ENCODE results near the gene HNRNPDL. TPM values are rescaled to one million over a fixed set of nuclear protein-coding genes. Genes with fewer than 3 reads are reported as not detected.
A peak's percentile ranks its signal among the peaks of the same experiment; 100 is the strongest.

The HNRNPDL gene
- total RNA-seq, 2 experiments from 2014 or later = 331 TPM

- POLR2A ChIA-PET = interaction anchor here (0.6 to 1.9 kb wide), 4 partner anchors 9 to 909 kb away, joined by 3 to 6 read pairs (median 4); partner anchors contain the start of gene HNRNPD
- DNase-seq (no peak), ATAC-seq (no peak)
- no peak overlapping the region for H3K27ac Mint-ChIP-seq
- H3K27me3 Mint-ChIP-seq (ENCODE audit: low read depth) = no peaks in the 10 kb centered on the region
- H3K9me3 Mint-ChIP-seq (ENCODE audit: insufficient read depth) = no peaks in the 10 kb centered on the region
- peaks cover 68% of the 10 kb centered on the region for H3K36me3 Mint-ChIP-seq (ENCODE audit: low read depth)
- CTCF ChIA-PET = interaction anchor here (0.9 to 1.7 kb wide), 2 partner anchors 30 to 307 kb away, joined by 3 to 6 read pairs; no protein-coding TSS in a partner anchor
- H3K4me3 Mint-ChIP-seq = peak overlapping the region; percentile 99
- H3K4me1 Mint-ChIP-seq (ENCODE audit: low read depth) = peaks cover 47% of the 10 kb centered on the region
Observed at GRCh38 chr4:82431831-82432230, 1.6 kb upstream of the HNRNPDL start.

- no peaks in the 10 kb centered on the region for H3K9me3 Mint-ChIP-seq (ENCODE audit: insufficient read depth)
- peaks cover 71% of the 10 kb centered on the region for H3K36me3 Mint-ChIP-seq (ENCODE audit: low read depth)
- ATAC-seq (no peak), DNase-seq (peak; percentile 59)
- ChIA-PET POLR2A (interaction anchor here (1.0 to 1.9 kb wide), 3 partner anchors 9 to 59 kb away, joined by 4 to 6 read pairs (median 5); partner anchors contain the start of gene HNRNPD), CTCF (interaction anchor here (0.6 to 1.7 kb wide), 4 partner anchors 31 to 1915 kb away, joined by 3 to 6 read pairs (median 4); no protein-coding TSS in a partner anchor)
- H3K27ac Mint-ChIP-seq = peak overlapping the region; percentile 99
- no peaks in the 10 kb centered on the region for H3K27me3 Mint-ChIP-seq (ENCODE audit: low read depth)
- peak overlapping the region; percentile 99 for H3K4me3 Mint-ChIP-seq
- peaks cover 50% of the 10 kb centered on the region for H3K4me1 Mint-ChIP-seq (ENCODE audit: low read depth)
Observed at GRCh38 chr4:82430964-82431745, 893 bp upstream of the HNRNPDL start.

GRCh38 chr4:82429728-82430192, 502 bp downstream of the HNRNPDL start:
- Mint-ChIP-seq H3K4me1 (ENCODE audit: low read depth) (peaks cover 52% of the 10 kb centered on the region), H3K27me3 (ENCODE audit: low read depth) (no peaks in the 10 kb centered on the region), H3K9me3 (ENCODE audit: insufficient read depth) (no peaks in the 10 kb centered on the region), H3K27ac (peak overlapping the region; percentile 99), H3K4me3 (peak overlapping the region; percentile 99), H3K36me3 (ENCODE audit: low read depth) (peaks cover 74% of the 10 kb centered on the region)
- POLR2A ChIA-PET = interaction anchor here (0.7 to 4.0 kb wide), 19 partner anchors 9 to 855 kb away, joined by 3 to 120 read pairs (median 4); partner anchors contain the start of genes COQ2, HNRNPD, LIN54 and THAP9
- DNase-seq = peak; percentile 81
- CTCF ChIA-PET = interaction anchor here (0.6 to 2.9 kb wide), 20 partner anchors 9 to 605 kb away, joined by 3 to 30 read pairs (median 4); partner anchors contain the start of genes COPS4 and THAP9
- peak; percentile 37 for ATAC-seq

- Mint-ChIP-seq H3K9me3 (ENCODE audit: insufficient read depth) (no peaks in the 10 kb centered on the region), H3K27ac (peak overlapping the region; percentile 99), H3K36me3 (ENCODE audit: low read depth) (peaks cover 79% of the 10 kb centered on the region), H3K27me3 (ENCODE audit: low read depth) (no peaks in the 10 kb centered on the region), H3K4me3 (peak overlapping the region; percentile 99), H3K4me1 (ENCODE audit: low read depth) (peaks cover 54% of the 10 kb centered on the region)
- peak; percentile 52 for ATAC-seq
- DNase-seq = peak; percentile 94
- ChIA-PET CTCF (interaction anchor here (0.6 to 2.9 kb wide), 22 partner anchors 9 to 606 kb away, joined by 3 to 30 read pairs (median 4); partner anchors contain the start of genes COPS4 and THAP9), POLR2A (interaction anchor here (0.7 to 4.0 kb wide), 21 partner anchors 9 to 855 kb away, joined by 3 to 120 read pairs (median 4); partner anchors contain the start of genes COQ2, HNRNPD, LIN54 and THAP9)
Observed at GRCh38 chr4:82428969-82429727, 1.1 kb downstream of the HNRNPDL start.

- POLR2A ChIA-PET = interaction anchor here (0.7 to 4.0 kb wide), 10 partner anchors 9 to 583 kb away, joined by 3 to 120 read pairs (median 4); partner anchors contain the start of genes HNRNPD, LIN54 and THAP9
- CTCF ChIA-PET = interaction anchor here (0.6 to 2.9 kb wide), 18 partner anchors 8 to 583 kb away, joined by 3 to 30 read pairs (median 4); partner anchors contain the start of gene THAP9
- ATAC-seq = no peak
- H3K27me3 Mint-ChIP-seq (ENCODE audit: low read depth) = no peaks in the 10 kb centered on the region
- H3K36me3 Mint-ChIP-seq (ENCODE audit: low read depth) = peaks cover 79% of the 10 kb centered on the region
- peak overlapping the region; percentile 99 for H3K4me3 Mint-ChIP-seq
- peak overlapping the region; percentile 99 for H3K27ac Mint-ChIP-seq
- DNase-seq = no peak
- H3K4me1 Mint-ChIP-seq (ENCODE audit: low read depth) = peaks cover 51% of the 10 kb centered on the region
- H3K9me3 Mint-ChIP-seq (ENCODE audit: insufficient read depth) = no peaks in the 10 kb centered on the region
Observed at GRCh38 chr4:82428526-82428968, 1.7 kb downstream of the HNRNPDL start.

- H3K27ac Mint-ChIP-seq = no peak overlapping the region
- peaks cover 48% of the 10 kb centered on the region for H3K4me1 Mint-ChIP-seq (ENCODE audit: low read depth)
- ChIA-PET CTCF (interaction anchor here (1.4 kb wide), 1 partner anchor 51 kb away, joined by 4 read pairs; the partner anchor contains the start of gene HNRNPD), POLR2A (interaction anchor here (1.1 kb wide), 1 partner anchor 51 kb away, joined by 5 read pairs; the partner anchor contains the start of gene HNRNPD)
- H3K9me3 Mint-ChIP-seq (ENCODE audit: insufficient read depth) = no peaks in the 10 kb centered on the region
- H3K4me3 Mint-ChIP-seq = no peak overlapping the region
- DNase-seq (no peak), ATAC-seq (no peak)
- peaks cover 3% of the 10 kb centered on the region for H3K27me3 Mint-ChIP-seq (ENCODE audit: low read depth)
- peaks cover 79% of the 10 kb centered on the region for H3K36me3 Mint-ChIP-seq (ENCODE audit: low read depth)
Observed at GRCh38 chr4:82425478-82425877, 4.8 kb downstream of the HNRNPDL start.

- DNase-seq (no peak), ATAC-seq (no peak)
- H3K4me1 Mint-ChIP-seq (ENCODE audit: low read depth) = peaks cover 48% of the 10 kb centered on the region
- ChIA-PET CTCF (interaction anchor here (0.8 to 1.2 kb wide), 2 partner anchors 26 to 51 kb away, joined by 3 to 4 read pairs; no protein-coding TSS in a partner anchor), POLR2A (interaction anchor here (0.9 kb wide), 1 partner anchor 49 kb away, joined by 3 read pairs; the partner anchor contains the start of gene HNRNPD)
- H3K27ac Mint-ChIP-seq = no peak overlapping the region
- H3K9me3 Mint-ChIP-seq (ENCODE audit: insufficient read depth) = no peaks in the 10 kb centered on the region
- peaks cover 5% of the 10 kb centered on the region for H3K27me3 Mint-ChIP-seq (ENCODE audit: low read depth)
- H3K4me3 Mint-ChIP-seq = no peak overlapping the region
- H3K36me3 Mint-ChIP-seq (ENCODE audit: low read depth) = peaks cover 68% of the 10 kb centered on the region
Observed at GRCh38 chr4:82423245-82424054, 6.8 kb downstream of the HNRNPDL start.

GRCh38 chr4:82422616-82423015, 7.6 kb downstream of the HNRNPDL start:
- H3K27me3 Mint-ChIP-seq (ENCODE audit: low read depth) = peaks cover 12% of the 10 kb centered on the region
- no peak for ATAC-seq
- H3K4me3 Mint-ChIP-seq = no peak overlapping the region
- no peaks in the 10 kb centered on the region for H3K9me3 Mint-ChIP-seq (ENCODE audit: insufficient read depth)
- POLR2A ChIA-PET = no interaction called here
- peaks cover 45% of the 10 kb centered on the region for H3K4me1 Mint-ChIP-seq (ENCODE audit: low read depth)
- H3K27ac Mint-ChIP-seq = no peak overlapping the region
- DNase-seq = no peak
- H3K36me3 Mint-ChIP-seq (ENCODE audit: low read depth) = peaks cover 59% of the 10 kb centered on the region
- CTCF ChIA-PET = interaction anchor here (1.5 kb wide), 1 partner anchor 62 kb away, joined by 4 read pairs; no protein-coding TSS in a partner anchor

GRCh38 chr4:82421796-82422560, 8.3 kb downstream of the HNRNPDL start:
- H3K9me3 Mint-ChIP-seq (ENCODE audit: insufficient read depth) = no peaks in the 10 kb centered on the region
- ATAC-seq (peak; percentile 41), DNase-seq (no peak)
- peaks cover 53% of the 10 kb centered on the region for H3K36me3 Mint-ChIP-seq (ENCODE audit: low read depth)
- ChIA-PET CTCF (interaction anchor here (1.5 kb wide), 1 partner anchor 62 kb away, joined by 4 read pairs; no protein-coding TSS in a partner anchor), POLR2A (interaction anchor here (1.0 to 1.1 kb wide), 2 partner anchors 27 to 73 kb away, joined by 3 to 5 read pairs; no protein-coding TSS in a partner anchor)
- H3K27ac Mint-ChIP-seq = no peak overlapping the region
- peaks cover 40% of the 10 kb centered on the region for H3K4me1 Mint-ChIP-seq (ENCODE audit: low read depth)
- H3K4me3 Mint-ChIP-seq = no peak overlapping the region
- peaks cover 16% of the 10 kb centered on the region for H3K27me3 Mint-ChIP-seq (ENCODE audit: low read depth)

- Mint-ChIP-seq H3K27ac (no peak overlapping the region), H3K4me3 (no peak overlapping the region), H3K27me3 (ENCODE audit: low read depth) (peaks cover 27% of the 10 kb centered on the region), H3K36me3 (ENCODE audit: low read depth) (peaks cover 28% of the 10 kb centered on the region), H3K4me1 (ENCODE audit: low read depth) (peaks cover 26% of the 10 kb centered on the region), H3K9me3 (ENCODE audit: insufficient read depth) (no peaks in the 10 kb centered on the region)
- ChIA-PET CTCF (interaction anchor here (1.0 to 1.7 kb wide), 2 partner anchors 9 to 45 kb away, joined by 4 to 5 read pairs; no protein-coding TSS in a partner anchor), POLR2A (interaction anchor here (2.7 kb wide), 1 partner anchor 10 kb away, joined by 20 read pairs; the partner anchor contains the start of gene HNRNPDL)
- DNase-seq (no peak), ATAC-seq (no peak)
Observed at GRCh38 chr4:82419451-82419850, 10.8 kb downstream of the HNRNPDL start.

Data from activated CD8-positive, alpha-beta T cell treated with anti-CD3 and anti-CD28 coated beads, Interleukin-2, amount 10 ng/mL, durations not matched to agents 7 days and 5 days (primary cell).